ENCODE data around the gene DGKI. TPM values are rescaled to one million over a fixed set of nuclear protein-coding genes. Genes with fewer than 3 reads are reported as not detected.
A peak's percentile ranks its signal among the peaks of the same experiment; 100 is the strongest.

The DGKI gene
- total and polyA plus RNA-seq, 4 donors: 0.03 to 1.5 (median 0.33) TPM

GRCh38 chr7:137519181-137519691, 327.5 kb downstream of the DGKI start:
- H3K4me1 ChIP-seq (ENCODE audit: control insufficient read depth in 5 of 5, insufficient read depth in 5 of 5, low read length in 5 of 5): peaks cover 0 to 18% (median 0%) of the 10 kb centered on the region in 5 donors
- ATAC-seq (ENCODE audit: insufficient read depth, low FRiP score): no peak
- no peak overlapping the region for H3K9ac ChIP-seq (ENCODE audit: insufficient read depth in 1 of 2, low read length in 2 of 2)
- TF ChIP-seq CTCF (IDR thresholded peaks at IDR 0.05; ENCODE audit: control extremely low read depth, extremely low read depth): no peak
- DNase-seq: peak; percentile 18 to 67 (median 61)
- H3K9me3 ChIP-seq (ENCODE audit: control insufficient read depth in 4 of 4, insufficient read depth in 3 of 4, low read length in 3 of 4): peaks cover 0 to 2% (median 0%) of the 10 kb centered on the region in 4 donors
- no peak overlapping the region for H3K4me3 ChIP-seq
- H3K27me3 ChIP-seq (ENCODE audit: control insufficient read depth in 3 of 3, insufficient read depth in 3 of 3, low read length in 2 of 3): no peaks in the 10 kb centered on the region
- H3K27ac ChIP-seq (ENCODE audit: low read depth in 1 of 2, low read length in 1 of 2): no peak overlapping the region
- WGBS, 2 donors: 49 to 70% methylated on average over 4 of the region's 4 CpGs
- H3K36me3 ChIP-seq (ENCODE audit: control insufficient read depth in 4 of 4, insufficient read depth in 4 of 4, low read length in 4 of 4): no peaks in the 10 kb centered on the region

GRCh38 chr7:137513091-137513490, 333.7 kb downstream of the DGKI start:
- Histone ChIP-seq H3K4me1 (ENCODE audit: control insufficient read depth in 5 of 5, insufficient read depth in 5 of 5, low read length in 5 of 5) (no peaks in the 10 kb centered on the region), H3K9ac (ENCODE audit: insufficient read depth in 1 of 2, low read length in 2 of 2) (no peak overlapping the region), H3K27me3 (ENCODE audit: control insufficient read depth in 3 of 3, insufficient read depth in 3 of 3, low read length in 2 of 3) (no peaks in the 10 kb centered on the region), H3K36me3 (ENCODE audit: control insufficient read depth in 4 of 4, insufficient read depth in 4 of 4, low read length in 4 of 4) (no peaks in the 10 kb centered on the region), H3K9me3 (ENCODE audit: control insufficient read depth in 4 of 4, insufficient read depth in 3 of 4, low read length in 3 of 4) (peaks cover 0 to 2% (median 0%) of the 10 kb centered on the region in 4 donors), H3K27ac (ENCODE audit: low read depth in 1 of 2, low read length in 1 of 2) (no peak overlapping the region), H3K4me3 (no peak overlapping the region)
- no peak for ATAC-seq (ENCODE audit: insufficient read depth, low FRiP score)
- WGBS, 2 donors: 71 to 78% methylated on average over 2 of the region's 2 CpGs
- no peak for DNase-seq
- TF ChIP-seq CTCF (IDR thresholded peaks at IDR 0.05; ENCODE audit: control extremely low read depth, extremely low read depth): no peak

DNA sequence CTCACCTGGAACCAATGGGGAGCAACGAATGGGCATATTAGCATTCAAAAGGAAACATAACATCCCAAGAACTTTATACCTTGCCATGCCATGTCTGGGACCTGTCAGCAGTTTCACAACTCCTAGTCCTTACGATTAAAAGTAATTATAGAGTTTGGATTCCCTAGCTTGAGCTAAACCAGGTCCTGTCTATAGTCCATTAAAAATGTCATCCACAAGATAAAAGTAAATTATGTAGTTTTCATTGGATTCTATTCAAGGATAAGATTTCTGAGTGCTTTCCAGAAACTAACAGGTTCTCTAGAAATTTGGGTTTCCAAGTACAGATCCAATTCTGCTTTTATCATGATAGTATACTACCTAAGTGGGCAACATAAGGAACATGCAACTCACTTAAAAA, 339.7 kb downstream of the DGKI start:
- H3K9me3 ChIP-seq (ENCODE audit: control insufficient read depth in 4 of 4, insufficient read depth in 3 of 4, low read length in 3 of 4): no peaks in the 10 kb centered on the region
- WGBS, 2 donors: 69 to 84% methylated on average over 2 of the region's 2 CpGs
- no peaks in the 10 kb centered on the region for H3K36me3 ChIP-seq (ENCODE audit: control insufficient read depth in 4 of 4, insufficient read depth in 4 of 4, low read length in 4 of 4)
- no peak overlapping the region for H3K4me3 ChIP-seq
- H3K4me1 ChIP-seq (ENCODE audit: control insufficient read depth in 5 of 5, insufficient read depth in 5 of 5, low read length in 5 of 5): no peaks in the 10 kb centered on the region
- DNase-seq (no peak), ATAC-seq (ENCODE audit: insufficient read depth, low FRiP score) (no peak)
- no peak for TF ChIP-seq CTCF (IDR thresholded peaks at IDR 0.05; ENCODE audit: control extremely low read depth, extremely low read depth)
- no peaks in the 10 kb centered on the region for H3K27me3 ChIP-seq (ENCODE audit: control insufficient read depth in 3 of 3, insufficient read depth in 3 of 3, low read length in 2 of 3)
- H3K9ac ChIP-seq (ENCODE audit: insufficient read depth in 1 of 2, low read length in 2 of 2): no peak overlapping the region
- no peak overlapping the region for H3K27ac ChIP-seq (ENCODE audit: low read depth in 1 of 2, low read length in 1 of 2)

DNA sequence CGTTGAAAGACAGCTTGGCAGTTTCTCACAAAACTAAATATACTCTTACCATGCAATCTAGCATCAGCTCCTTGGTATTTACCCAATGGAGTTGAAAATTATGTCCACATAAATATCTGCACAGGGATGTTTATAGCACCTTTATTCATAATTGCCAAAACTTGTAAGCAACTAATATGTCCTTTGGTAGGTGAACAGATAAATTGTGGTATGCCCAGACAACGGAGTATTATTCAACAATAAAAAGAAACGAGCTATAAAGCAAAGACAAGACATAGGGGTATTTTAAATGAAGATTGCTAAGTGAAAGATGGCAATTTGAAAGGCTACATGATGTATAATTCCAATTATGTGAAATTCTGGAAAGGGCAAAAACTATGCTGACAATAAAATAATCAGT, 340.7 kb downstream of the DGKI start:
- Histone ChIP-seq H3K9me3 (ENCODE audit: control insufficient read depth in 4 of 4, insufficient read depth in 3 of 4, low read length in 3 of 4) (no peaks in the 10 kb centered on the region), H3K9ac (ENCODE audit: insufficient read depth in 1 of 2, low read length in 2 of 2) (no peak overlapping the region), H3K4me3 (no peak overlapping the region), H3K27ac (ENCODE audit: low read depth in 1 of 2, low read length in 1 of 2) (no peak overlapping the region), H3K36me3 (ENCODE audit: control insufficient read depth in 4 of 4, insufficient read depth in 4 of 4, low read length in 4 of 4) (no peaks in the 10 kb centered on the region), H3K27me3 (ENCODE audit: control insufficient read depth in 3 of 3, insufficient read depth in 3 of 3, low read length in 2 of 3) (no peaks in the 10 kb centered on the region), H3K4me1 (ENCODE audit: control insufficient read depth in 5 of 5, insufficient read depth in 5 of 5, low read length in 5 of 5) (no peaks in the 10 kb centered on the region)
- no peak for TF ChIP-seq CTCF (IDR thresholded peaks at IDR 0.05; ENCODE audit: control extremely low read depth, extremely low read depth)
- 76 to 81% methylated on average over 3 of the region's 3 CpGs for WGBS, 2 donors
- ATAC-seq (ENCODE audit: insufficient read depth, low FRiP score): no peak
- no peak for DNase-seq

Measured in lung (tissue), 12 donors.